ENCODE results near the gene LRRC27. TPM values are rescaled to one million over a fixed set of nuclear protein-coding genes. Genes with fewer than 3 reads are reported as not detected.

The LRRC27 gene
- polyA plus RNA-seq, 3 donors = 3.6 to 12.8 (median 3.6) TPM

DNA sequence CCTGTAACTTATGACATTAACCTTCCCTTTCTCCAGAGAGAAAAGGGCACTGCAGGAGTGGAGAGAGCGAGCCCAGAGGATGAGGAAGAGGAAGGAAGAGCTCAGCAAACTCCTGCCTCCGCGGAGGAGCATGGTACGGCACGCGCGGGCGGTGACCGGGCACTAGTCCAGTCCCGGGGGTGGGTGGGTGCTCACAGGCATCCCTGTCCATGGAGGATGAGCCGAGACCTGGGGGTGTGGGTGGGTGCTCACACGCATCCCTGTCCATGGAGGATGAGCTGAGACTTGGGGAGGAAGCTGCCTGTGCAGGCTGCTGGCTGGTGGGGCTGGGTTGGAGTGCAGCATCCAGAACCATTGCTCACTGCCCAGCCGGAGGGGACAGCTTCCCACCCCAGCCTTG lies 23.8 kb downstream of the LRRC27 start:
- peaks cover 17% of the 10 kb centered on the region for H3K4me1 Mint-ChIP-seq
- H3K27ac Mint-ChIP-seq = peak overlapping the region in 2 of 7 donors; percentile 10 to 47
- 67% methylated on average over 6 of the region's 13 CpGs for WGBS (ENCODE audit: insufficient coverage)
- H3K9me3 Mint-ChIP-seq = peaks cover 0 to 4% (median 2%) of the 10 kb centered on the region in 7 donors
- H3K79me2 ChIP-seq (ENCODE audit: insufficient read depth, low read length) = no peaks in the 10 kb centered on the region
- peaks cover 0 to 2% (median 0%) of the 10 kb centered on the region in 3 donors for H3K27me3 Mint-ChIP-seq (ENCODE audit: low read depth in 3 of 3)
- H3K27ac ChIP-seq (ENCODE audit: low read depth in 1 of 2, low read length in 2 of 2) = no peak overlapping the region
- no peaks in the 10 kb centered on the region for H3K27me3 ChIP-seq (ENCODE audit: control insufficient read depth in 2 of 2, insufficient read depth in 2 of 2, low read length in 2 of 2)
- peaks cover 4 to 27% of the 10 kb centered on the region in 2 donors for H3K36me3 ChIP-seq (replicated peaks in 1 of 2; ENCODE audit: control insufficient read depth in 1 of 2, insufficient read depth in 2 of 2, low read length in 2 of 2)
- H3K4me1 ChIP-seq (ENCODE audit: control insufficient read depth in 1 of 2, insufficient read depth in 2 of 2, low read length in 2 of 2) = peaks cover 2 to 8% of the 10 kb centered on the region in 2 donors
- peaks cover 17 to 28% of the 10 kb centered on the region in 2 donors for H3K36me3 Mint-ChIP-seq
- no peak for DNase-seq
- H3K4me3 ChIP-seq (replicated peaks in 1 of 3; ENCODE audit: low read depth in 2 of 3, low read length in 3 of 3) = no peak overlapping the region
- no peak overlapping the region for H2AFZ ChIP-seq (ENCODE audit: insufficient read depth, low read depth, low read length, poor library complexity, severe bottlenecking)
- TF ChIP-seq, protein P1, sequence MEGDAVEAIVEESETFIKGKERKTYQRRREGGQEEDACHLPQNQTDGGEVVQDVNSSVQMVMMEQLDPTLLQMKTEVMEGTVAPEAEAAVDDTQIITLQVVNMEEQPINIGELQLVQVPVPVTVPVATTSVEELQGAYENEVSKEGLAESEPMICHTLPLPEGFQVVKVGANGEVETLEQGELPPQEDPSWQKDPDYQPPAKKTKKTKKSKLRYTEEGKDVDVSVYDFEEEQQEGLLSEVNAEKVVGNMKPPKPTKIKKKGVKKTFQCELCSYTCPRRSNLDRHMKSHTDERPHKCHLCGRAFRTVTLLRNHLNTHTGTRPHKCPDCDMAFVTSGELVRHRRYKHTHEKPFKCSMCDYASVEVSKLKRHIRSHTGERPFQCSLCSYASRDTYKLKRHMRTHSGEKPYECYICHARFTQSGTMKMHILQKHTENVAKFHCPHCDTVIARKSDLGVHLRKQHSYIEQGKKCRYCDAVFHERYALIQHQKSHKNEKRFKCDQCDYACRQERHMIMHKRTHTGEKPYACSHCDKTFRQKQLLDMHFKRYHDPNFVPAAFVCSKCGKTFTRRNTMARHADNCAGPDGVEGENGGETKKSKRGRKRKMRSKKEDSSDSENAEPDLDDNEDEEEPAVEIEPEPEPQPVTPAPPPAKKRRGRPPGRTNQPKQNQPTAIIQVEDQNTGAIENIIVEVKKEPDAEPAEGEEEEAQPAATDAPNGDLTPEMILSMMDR (IDR thresholded peaks at IDR 0.05) = no peak
- peaks cover 0 to 7% of the 10 kb centered on the region in 2 donors for H3K9me3 ChIP-seq (replicated peaks in 1 of 2; ENCODE audit: control insufficient read depth in 1 of 2, insufficient read depth in 1 of 2, low read length in 2 of 2)
- intact Hi-C loops (cut with micrococcal nuclease) = no loop called here
- no peak overlapping the region for H3K4me3 Mint-ChIP-seq
- H4K20me1 ChIP-seq (ENCODE audit: insufficient read depth, low read length) = no peaks in the 10 kb centered on the region
- H3K9ac ChIP-seq (ENCODE audit: insufficient read depth, low read length, poor library complexity, severe bottlenecking) = no peak overlapping the region
- H3K4me2 ChIP-seq (replicated peaks; ENCODE audit: extremely low read depth, low read length, poor library complexity, severe bottlenecking) = no peak overlapping the region

DNA sequence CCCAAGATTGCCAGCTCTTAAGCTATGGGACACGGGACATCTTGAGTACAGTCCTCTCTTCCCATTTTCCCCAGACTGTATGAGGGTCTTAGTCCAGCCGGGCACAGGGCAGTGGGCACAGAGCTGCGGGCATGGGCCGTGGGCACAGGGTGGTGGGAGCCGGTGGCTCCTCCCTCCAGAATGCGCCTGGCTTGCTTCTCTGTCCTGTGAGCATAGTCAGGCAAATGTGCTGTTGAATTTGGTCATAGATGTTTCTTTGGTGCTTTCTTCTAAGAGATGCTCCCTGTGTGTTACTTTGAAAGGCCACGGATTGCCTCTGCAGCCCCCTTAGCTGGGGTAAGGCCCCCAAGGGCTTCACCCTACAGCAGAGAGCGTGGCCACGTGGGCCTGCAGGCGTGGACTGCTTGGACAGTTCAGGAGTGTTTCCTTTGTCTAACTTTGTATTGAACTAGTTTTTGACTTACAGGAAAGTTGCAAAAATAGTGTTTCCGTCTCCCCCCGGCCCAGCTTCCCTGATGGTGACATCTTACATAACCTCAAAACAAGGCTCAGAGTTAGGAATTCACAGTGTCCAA lies 24.7 kb downstream of the LRRC27 start:
- Mint-ChIP-seq H3K4me1 (peaks cover 17% of the 10 kb centered on the region), H3K36me3 (peaks cover 12 to 25% of the 10 kb centered on the region in 2 donors), H3K27ac (no peak overlapping the region), H3K4me3 (no peak overlapping the region), H3K9me3 (peaks cover 0 to 4% (median 2%) of the 10 kb centered on the region in 7 donors), H3K27me3 (ENCODE audit: low read depth in 3 of 3) (no peaks in the 10 kb centered on the region)
- H3K4me3 ChIP-seq (replicated peaks in 1 of 3; ENCODE audit: low read depth in 2 of 3, low read length in 3 of 3) = no peak overlapping the region
- H3K9ac ChIP-seq (ENCODE audit: insufficient read depth, low read length, poor library complexity, severe bottlenecking) = no peak overlapping the region
- H3K9me3 ChIP-seq (replicated peaks in 1 of 2; ENCODE audit: control insufficient read depth in 1 of 2, insufficient read depth in 1 of 2, low read length in 2 of 2) = peaks cover 0 to 7% of the 10 kb centered on the region in 2 donors
- H4K20me1 ChIP-seq (ENCODE audit: insufficient read depth, low read length) = no peaks in the 10 kb centered on the region
- peaks cover 2 to 8% of the 10 kb centered on the region in 2 donors for H3K4me1 ChIP-seq (ENCODE audit: control insufficient read depth in 1 of 2, insufficient read depth in 2 of 2, low read length in 2 of 2)
- H3K27ac ChIP-seq (ENCODE audit: low read depth in 1 of 2, low read length in 2 of 2) = no peak overlapping the region
- intact Hi-C loops (cut with micrococcal nuclease) = no loop called here
- 87% methylated on average over 11 of the region's 12 CpGs for whole genome bisulfite sequencing (ENCODE audit: insufficient coverage)
- DNase-seq = no peak
- H3K4me2 ChIP-seq (replicated peaks; ENCODE audit: extremely low read depth, low read length, poor library complexity, severe bottlenecking) = no peak overlapping the region
- peaks cover 4 to 19% of the 10 kb centered on the region in 2 donors for H3K36me3 ChIP-seq (replicated peaks in 1 of 2; ENCODE audit: control insufficient read depth in 1 of 2, insufficient read depth in 2 of 2, low read length in 2 of 2)
- H3K27me3 ChIP-seq (ENCODE audit: control insufficient read depth in 2 of 2, insufficient read depth in 2 of 2, low read length in 2 of 2) = no peaks in the 10 kb centered on the region
- no peak overlapping the region for H2AFZ ChIP-seq (ENCODE audit: insufficient read depth, low read depth, low read length, poor library complexity, severe bottlenecking)
- TF ChIP-seq, protein P1 (IDR thresholded peaks at IDR 0.05) = no peak
- no peaks in the 10 kb centered on the region for H3K79me2 ChIP-seq (ENCODE audit: insufficient read depth, low read length)
